Femur (tissue), 1 donor: ENCODE data around the gene EPHA8.

Experiments used
- DNase-seq: peaks from one replicate; pipeline ENCODE4 v3.0.0-alpha.2; 2017

Gene EPHA8

DNA sequence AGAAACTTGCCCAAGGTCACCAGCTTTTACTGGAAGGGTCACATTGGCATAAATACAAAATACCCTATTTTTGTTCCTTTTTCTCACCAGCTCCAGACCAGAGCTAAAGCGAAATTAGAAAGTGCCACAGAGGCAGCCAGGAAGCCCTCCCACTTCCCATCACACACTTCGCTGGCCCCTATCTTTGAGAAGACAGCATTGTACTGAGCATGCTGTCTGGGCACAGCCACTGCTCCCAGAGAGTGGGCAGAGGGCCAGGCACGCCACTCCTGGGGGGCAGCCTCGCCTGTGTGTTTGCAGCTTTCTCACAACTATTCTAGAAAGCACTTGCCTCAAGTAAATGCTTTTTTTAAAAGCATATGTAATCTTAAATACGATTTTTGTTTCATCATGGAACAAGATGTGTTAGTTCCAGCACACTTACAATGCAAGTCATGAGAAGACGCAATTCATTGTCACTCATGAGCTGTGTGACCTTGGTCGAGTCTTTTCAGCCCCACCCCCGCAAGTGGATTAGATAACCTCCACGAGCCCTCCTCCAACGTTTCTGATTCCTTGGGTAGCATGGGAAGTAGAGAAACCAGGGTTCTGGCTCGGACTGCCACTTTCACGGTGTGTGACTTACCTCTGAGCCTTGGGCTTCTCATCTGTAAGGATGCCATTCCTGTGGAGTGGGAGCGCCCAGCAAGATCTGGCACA, 25.7 kb upstream of the EPHA8 start:
- DNase-seq = no peak

DNA sequence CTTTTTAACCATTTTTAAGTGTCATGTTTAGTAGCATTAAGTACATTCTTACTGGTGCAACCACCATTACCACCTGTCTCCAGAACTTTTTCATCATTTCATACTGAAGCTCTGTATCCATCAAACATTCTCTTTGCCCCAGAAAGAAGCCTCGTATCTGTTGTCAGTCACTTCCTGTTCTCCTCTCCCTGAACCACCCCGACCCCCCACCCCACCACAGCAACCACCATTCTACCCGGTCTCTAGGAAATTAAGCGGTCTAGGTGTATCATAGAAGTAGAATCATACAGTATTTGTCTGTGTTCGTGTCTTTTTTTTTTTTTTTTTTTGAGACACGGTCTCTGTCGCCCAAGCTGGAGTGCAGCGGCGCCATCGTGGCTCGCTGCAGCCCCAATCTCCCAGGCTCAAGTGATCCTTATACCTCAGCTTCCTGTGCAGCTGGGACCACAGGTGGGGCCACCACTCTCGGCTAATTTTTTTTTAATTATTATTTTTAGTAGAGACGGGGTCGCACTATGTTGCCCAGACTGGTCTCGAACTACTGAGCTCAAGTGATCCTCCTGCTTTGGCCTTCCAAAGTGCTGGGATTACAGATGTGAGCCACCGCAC, 23.7 kb upstream of the EPHA8 start:
- no peak for DNase-seq

GRCh38 chr1:22540337-22540736, 23.0 kb upstream of the EPHA8 start:
- no peak for DNase-seq

DNA sequence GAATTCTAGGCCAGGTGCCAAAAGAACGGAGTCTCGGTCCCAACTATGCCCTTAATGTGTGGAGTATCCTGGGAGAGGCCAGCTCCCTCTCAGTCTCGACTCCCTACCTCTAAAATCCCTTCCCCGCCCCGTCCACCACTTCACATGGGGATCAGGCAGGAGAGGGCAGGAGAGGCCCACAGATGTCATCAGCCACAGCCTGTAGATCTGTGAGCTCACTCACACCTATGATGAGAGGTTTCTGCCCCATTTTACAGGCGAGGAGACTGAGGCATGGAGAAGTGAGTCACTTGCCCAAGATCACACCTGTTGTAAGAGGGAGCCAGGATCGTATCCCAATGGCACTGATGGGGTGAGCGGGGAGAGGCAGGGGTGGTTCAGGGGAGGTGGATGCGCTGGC, 20.4 kb upstream of the EPHA8 start:
- DNase-seq = no peak

DNA sequence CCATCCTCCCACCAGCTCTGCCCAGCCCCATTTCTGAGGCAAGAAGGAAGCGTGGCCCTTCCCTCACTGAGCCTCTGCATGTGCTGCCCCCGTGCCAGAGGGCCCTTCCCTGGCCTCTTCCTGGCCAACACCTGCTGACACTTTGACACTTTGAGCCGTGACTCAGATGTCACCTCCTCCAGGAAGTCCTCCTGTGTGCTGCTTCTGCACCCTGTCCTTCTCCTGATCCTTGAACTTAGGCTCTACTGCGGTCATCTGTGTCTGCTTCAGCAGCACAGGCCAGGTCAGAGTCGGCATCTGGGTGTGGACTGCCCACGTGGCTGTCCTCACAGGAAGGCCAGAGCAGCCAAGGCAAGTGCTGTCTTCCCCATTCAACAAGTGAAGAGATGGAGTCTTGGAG, 19.6 kb upstream of the EPHA8 start:
- DNase-seq = no peak

DNA sequence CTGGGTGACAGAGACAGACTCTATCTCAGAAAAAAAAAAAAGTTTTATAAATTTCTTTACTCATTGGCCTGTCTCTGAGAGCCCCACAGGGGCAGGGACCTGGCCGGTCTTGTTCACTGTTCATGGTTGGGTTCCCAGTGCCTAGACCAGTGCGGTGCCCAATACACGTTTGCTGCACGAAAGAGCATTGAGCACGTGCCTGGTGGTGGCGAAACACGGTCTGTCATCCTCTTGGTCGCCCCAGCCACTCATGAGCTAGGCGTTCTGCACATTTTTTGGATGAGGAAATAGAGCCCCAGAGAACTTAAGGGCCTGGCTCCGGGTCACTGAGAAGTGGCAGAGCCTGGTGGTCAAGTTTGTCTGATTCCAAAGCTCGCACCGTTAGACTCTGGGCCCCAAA, 18.7 kb upstream of the EPHA8 start:
- no peak for DNase-seq

GRCh38 chr1:22545141-22545540, 18.1 kb upstream of the EPHA8 start:
- no peak for DNase-seq

- no peak for DNase-seq
These were observed 16.0 kb upstream of the EPHA8 start for GRCh38 chr1:22547186-22547817.

DNA sequence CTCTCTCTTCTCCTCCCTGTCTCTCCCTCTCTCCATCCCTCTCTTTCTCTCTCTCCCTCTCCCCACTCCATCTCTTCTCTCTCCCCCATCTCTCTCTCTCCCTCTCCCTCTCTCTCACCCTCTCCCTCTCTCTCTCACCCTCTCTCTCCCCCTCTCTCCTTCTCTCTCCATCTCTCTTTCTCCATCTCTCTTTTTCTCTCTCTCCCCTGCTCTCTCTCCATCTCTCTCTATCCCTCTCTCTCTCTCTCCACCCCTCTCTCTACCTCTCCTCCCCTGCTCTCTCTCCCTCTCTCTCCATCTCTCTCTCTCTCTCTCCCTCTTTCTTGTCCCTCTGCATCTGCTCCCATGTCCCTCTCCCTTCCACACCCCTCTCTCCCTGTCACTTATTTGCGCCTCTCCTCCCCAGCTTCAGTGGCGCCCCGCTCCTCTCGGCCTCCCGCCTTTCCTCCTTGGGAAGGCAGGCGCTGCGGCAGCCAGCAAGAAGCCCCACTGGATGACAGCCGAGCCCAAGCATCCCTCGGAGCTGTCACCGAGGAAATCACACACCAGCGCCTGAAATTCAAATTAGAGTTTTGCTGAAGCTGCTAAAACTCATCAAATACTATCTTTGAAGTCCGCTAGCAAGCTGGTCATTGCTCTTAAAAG, 15.3 kb upstream of the EPHA8 start:
- no peak for DNase-seq

DNA sequence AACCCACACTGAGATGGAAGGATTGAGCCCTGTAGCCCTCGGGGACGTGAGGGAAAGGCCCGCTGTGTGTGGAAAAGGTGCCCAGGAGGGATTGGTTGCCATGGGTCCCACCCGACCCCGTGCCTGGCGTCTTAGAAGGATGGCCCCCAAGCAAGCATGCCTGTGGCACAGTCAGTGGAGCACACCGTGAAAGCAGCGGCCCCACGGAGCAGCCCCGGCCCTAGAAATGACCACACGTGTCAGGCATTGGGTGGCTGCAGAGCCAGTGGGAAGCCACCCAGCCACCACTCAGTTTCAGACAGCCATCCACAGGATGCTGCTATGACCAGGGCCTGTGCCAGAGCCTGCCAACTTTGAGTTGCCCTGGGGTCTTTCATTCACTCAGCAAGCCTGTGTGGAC, 13.3 kb upstream of the EPHA8 start:
- no peak for DNase-seq

GRCh38 chr1:22551591-22551990, 11.7 kb upstream of the EPHA8 start:
- DNase-seq = no peak

- DNase-seq = no peak
These were observed 11.3 kb upstream of the EPHA8 start for GRCh38 chr1:22552021-22552420.

DNA sequence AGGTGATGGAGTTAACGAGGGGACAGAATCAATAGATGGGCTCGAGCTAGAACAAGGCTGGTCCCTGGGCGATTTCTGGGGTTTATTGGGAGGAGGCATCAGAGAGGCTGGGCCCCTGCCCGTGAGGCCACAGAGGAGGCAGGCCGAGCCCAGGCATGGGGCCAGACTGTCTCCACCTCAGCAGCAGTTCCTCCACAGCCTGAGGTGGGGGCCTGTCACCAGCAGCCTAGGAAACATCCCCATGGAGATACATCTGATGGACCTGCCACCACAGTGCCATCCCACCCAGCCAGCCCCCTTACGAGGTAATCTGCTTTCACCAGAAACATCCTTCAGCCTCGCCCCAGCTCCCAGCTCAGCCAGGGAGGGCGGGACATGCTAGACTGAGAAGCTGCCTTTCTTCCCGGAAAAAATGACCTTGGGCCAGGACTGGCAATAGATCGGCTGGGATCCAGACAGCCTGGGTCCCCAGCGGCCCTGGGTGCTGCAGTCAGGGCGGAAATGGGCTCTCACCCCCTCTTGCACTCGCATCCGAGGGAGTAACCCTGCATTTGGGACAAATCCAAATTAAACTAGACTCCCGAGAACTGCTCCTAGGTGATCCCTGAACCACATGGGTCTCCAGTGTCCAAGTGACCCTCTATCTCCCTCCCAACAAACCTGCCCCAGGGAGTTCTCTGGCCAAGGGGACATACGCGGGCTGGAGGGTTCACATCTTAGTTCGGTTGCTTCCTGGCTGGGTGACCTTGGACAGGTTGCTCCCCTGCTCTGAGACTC, 10.0 kb upstream of the EPHA8 start:
- DNase-seq = no peak

DNA sequence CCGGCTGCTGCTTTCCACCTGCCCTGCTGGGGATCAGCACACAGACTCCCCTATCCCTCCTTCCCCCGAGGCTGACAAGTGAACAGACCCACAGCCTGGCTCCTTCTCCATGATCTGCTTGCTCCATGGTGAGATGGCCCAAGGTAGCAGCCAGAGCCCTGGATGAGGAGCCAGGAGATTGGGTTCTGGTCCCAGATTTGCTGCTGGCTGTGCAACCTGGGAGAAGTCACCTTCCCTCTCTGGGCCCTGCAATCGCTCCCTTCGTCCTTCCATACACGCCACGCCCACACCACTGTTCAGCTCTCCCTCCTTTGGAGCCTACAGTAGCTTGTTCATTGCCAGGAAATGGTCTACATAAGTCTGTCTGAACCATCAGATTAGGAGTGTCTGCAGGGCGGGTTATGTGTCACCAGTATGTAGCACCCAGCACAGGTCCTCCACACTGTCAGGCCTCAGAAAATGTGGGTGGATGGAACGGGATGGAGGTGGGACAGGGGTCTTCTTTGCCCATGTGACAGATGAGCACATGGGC, 9.2 kb upstream of the EPHA8 start:
- no peak for DNase-seq

- DNase-seq = no peak
These were observed 8.0 kb upstream of the EPHA8 start for GRCh38 chr1:22555371-22555656.

DNA sequence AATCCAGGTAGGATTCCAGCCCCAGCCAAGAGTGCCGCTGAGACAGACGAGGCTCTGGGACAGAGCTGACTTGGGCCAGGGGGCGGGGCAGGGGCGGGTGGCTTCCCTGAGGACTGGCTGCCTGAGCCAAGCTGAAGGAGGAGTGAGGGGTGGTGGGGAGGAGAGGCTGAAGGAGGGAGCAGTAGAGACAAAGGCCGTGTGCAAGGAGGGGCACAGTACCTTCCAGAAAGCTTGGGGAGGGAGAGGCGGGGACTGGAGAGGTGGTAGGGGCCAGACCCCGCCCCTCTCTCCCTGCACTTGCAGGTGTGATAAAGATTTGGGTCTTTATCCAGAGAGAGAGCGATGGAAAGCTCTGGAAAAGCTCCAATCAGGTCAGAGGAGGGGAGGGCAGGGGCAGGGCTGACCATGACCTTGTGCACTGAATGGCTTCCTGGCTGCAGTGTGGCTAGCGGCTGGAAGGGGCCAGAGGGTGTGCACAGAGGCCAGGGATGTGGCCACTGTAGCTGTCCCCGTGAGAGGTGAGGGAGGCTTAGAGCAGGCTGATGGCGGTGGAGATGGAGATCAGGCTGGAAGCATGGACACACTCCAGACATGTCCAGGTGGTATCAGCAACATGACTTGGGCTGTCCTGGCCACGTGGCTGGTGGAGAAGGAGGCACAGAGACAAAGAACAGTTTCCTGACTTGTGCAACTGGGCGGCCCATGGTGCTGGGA, 6.7 kb upstream of the EPHA8 start:
- no peak for DNase-seq

DNA sequence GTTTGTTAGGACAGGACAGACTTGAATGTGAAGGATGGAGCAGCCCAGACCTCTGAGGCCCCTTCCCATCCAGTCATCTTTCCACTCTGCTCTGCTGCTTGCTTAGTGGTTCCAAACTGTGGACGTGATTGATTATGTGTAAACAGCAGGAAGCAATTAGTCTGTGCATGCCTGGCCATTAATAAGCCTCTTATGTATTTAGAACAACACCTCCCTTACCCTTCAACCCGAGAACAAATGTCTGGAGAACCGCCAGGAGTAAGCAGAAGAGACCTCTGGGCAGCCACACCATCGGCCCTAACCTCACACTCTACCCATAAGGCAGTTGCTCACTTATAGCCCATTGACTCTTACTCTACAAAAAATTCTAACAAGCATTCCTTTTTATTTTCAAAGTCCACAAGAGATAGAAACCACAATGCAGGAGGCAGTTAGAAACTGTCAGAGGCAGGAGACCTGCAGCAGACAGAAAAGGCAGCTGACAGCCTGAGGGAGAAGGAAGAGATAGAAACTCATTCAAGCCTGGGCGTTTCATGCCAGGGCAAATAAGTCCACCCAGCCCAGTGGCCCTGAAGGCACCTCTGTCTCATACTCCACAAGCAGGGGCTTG, 5.8 kb upstream of the EPHA8 start:
- no peak for DNase-seq

DNA sequence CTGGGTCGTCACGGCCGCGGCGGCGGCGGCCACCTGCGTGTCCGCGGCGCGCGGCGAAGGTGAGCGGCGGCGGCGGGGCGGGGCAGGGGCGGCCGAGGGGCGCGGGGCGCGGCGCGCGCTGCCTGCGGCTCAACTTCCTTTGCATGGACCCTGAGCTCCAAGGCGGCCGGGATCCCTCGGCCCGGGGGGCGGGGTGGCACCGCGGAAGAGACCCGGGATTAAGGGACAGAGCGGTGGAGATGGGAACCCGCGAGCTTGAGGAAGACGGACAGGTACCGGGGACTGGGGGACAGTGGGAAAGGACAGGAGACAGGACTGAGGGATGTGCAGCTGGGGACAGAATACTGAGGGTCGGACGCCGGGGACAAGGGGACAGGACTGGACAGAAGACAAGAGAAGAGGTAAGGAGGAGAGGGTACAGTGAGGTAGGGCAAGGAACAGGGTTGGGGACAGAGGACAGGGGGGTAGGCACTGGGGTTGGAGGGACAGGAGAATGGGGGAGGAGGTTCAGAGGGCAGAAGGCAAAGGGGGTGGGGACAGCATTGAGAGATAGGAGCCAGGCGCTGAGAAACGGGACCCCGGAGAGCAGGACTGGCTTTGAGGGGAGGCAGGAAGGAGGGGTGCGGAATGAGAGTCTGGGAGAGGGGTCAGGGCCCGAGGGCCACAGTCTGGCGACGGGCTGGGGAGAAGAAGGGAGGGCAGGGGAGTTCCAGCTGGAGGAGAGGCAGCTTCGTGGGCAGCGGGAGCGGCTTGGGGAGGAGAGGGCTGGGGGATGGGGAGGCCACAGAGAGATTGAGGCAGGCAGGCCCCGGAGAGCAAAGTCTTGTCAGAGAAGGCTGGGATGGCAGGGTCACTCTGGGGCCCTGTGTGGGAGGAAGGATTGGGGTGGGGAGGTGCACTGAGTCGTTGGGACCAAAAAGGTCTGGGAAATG, 648 bp downstream of the EPHA8 start:
- DNase-seq = no peak

DNA sequence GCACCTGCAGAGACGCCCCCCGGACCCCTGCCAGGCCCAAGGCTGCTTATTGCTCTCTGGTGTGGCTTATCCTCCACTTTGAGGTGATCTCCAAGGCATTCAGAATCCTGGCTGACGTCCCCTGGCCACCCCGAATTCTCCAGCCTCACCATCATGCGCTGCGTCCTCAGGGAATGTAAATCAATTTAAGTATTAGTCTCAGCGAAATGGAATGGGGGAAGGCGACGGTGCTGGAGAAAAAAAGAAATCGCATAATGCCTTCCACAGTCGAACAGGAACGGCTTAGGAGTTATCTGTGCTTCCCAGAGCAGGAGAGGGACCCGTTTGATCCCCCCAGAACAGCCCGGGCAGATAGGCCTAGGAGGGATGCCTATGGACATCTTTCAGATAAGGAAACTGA, 2.9 kb downstream of the EPHA8 start:
- DNase-seq = no peak

DNA sequence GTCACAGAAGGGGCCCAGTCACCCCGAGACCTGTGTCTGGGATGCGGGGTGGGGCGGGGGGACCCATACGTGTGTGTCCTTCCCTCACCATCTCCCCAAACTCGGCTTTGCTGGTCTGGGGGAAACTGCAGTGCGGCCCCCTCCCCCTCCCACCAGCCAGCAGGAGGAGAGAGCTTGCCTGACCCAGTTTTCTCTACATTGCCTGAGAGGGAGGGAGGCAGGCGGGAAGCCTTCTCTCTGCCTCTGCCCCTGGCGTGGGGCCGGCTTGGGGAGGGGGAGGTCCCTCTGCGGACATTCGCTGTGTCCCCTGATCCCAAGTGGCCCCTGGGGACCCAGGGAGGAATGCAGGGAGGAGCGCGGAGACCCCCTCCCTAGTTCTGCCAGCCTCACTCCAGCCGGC, 3.9 kb downstream of the EPHA8 start:
- DNase-seq = no peak

DNA sequence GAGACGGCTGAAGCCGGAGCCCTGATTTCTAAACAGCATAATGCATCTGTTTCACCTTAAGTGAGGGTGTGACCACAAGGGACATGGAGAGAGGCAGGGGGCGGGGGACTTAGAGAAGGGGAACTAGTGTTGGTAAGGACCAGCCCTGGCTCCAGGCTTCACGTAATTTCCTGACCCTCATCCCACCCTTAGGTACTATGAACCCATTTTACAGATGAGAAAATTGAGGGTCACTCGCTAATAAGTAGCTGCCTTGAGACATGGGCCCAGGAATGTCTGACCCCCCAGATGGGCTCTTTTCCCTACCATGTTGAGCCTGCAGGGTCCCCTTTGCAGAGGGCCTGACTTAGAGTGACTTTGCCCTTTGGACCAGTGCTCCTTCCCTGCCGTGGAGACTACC, 4.7 kb downstream of the EPHA8 start:
- DNase-seq = no peak
